Neural cell (in vitro differentiated cells): ENCODE measurements around the gene SYNGR2. TPM values are rescaled to one million over a fixed set of nuclear protein-coding genes. Genes with fewer than 3 reads are reported as not detected.

Experiments used
- H2AFZ ChIP-seq: fragments of 200-600, 300-800 bp; sonication (generic), shearing (Covaris generic); 2 replicates; pipeline ENCODE4 v1.6.0; 2014; ENCODE audit warnings: low read depth, mild to moderate bottlenecking, antibody characterized with exemption, low read length, moderate library complexity
- H3F3A ChIP-seq: fragments of 200-600 bp; shearing (Covaris generic); 2 replicates; pipeline ENCODE4 v1.6.1; 2016; ENCODE audit warnings: mild to moderate bottlenecking, moderate library complexity, mixed read lengths, antibody characterized with exemption, low read length; ENCODE audit not compliant: insufficient read depth, poor library complexity, severe bottlenecking
- H3K27ac ChIP-seq: fragments of 200-600, 300-800 bp; sonication (generic), shearing (Covaris generic); 2 replicates; pipeline ENCODE4 v1.5.1; 2014; ENCODE audit warnings: mild to moderate bottlenecking, low read length, moderate library complexity
- H3K27me3 ChIP-seq: fragments of 300-800, 200-600 bp; sonication (generic), shearing (Covaris generic); 2 replicates; pipeline ENCODE4 v1.6.0; 2014; ENCODE audit warnings: mild to moderate bottlenecking, low read depth, low read length, moderate library complexity; ENCODE audit not compliant: insufficient read depth
- H3K36me3 ChIP-seq: fragments of 300-800, 200-600 bp; sonication (generic), shearing (Covaris generic); 2 replicates; pipeline ENCODE4 v1.5.1; 2014; ENCODE audit warnings: mild to moderate bottlenecking, antibody characterized with exemption, low read length, moderate library complexity; ENCODE audit not compliant: insufficient read depth
- H3K4me2 ChIP-seq: fragments of 300-800, 200-600 bp; sonication (generic), shearing (Covaris generic); 2 replicates; pipeline ENCODE4 v1.6.0; 2014; ENCODE audit warnings: mild to moderate bottlenecking, low read length
- H3K4me3 ChIP-seq: fragments of 300-800, 200-600 bp; sonication (generic), shearing (Covaris generic); 2 replicates; pipeline ENCODE4 v1.5.1; 2014; ENCODE audit warnings: mild to moderate bottlenecking, low read length, moderate library complexity
- H3K79me2 ChIP-seq: fragments of 200-600 bp; shearing (Covaris generic); replicated peaks from 2 replicates; pipeline ENCODE4 v1.6.0; 2014; ENCODE audit warnings: mild to moderate bottlenecking, low read length, moderate library complexity; ENCODE audit not compliant: insufficient read depth
- H3K9ac ChIP-seq: fragments of 300-800, 200-600 bp; sonication (generic), shearing (Covaris generic); 2 replicates; pipeline ENCODE4 v1.6.1; 2016; ENCODE audit warnings: mild to moderate bottlenecking, low read length, mixed read lengths
- H3K9me2 ChIP-seq: fragments of 200-600 bp; shearing (Covaris generic); 2 replicates; pipeline ENCODE4 v1.6.1; 2016; ENCODE audit warnings: mild to moderate bottlenecking, low read length, mixed read lengths; ENCODE audit not compliant: insufficient read depth
- H3K9me3 ChIP-seq: fragments of 200-600, 300-800 bp; sonication (generic), shearing (Covaris generic); 2 replicates; pipeline ENCODE4 v1.6.1; 2016; ENCODE audit warnings: mild to moderate bottlenecking, mixed run types, low read length, moderate library complexity, mixed read lengths
- H4K20me1 ChIP-seq: fragments of 200-600 bp; shearing (Covaris generic); 2 replicates; pipeline ENCODE4 v1.6.1; 2016; ENCODE audit warnings: mild to moderate bottlenecking, mixed run types; ENCODE audit not compliant: insufficient read depth
- EP300 ChIP-seq: fragments of 450-650 bp; conservative IDR thresholded peaks from 2 replicates; pipeline ENCODE4 v1.6.1; 2014; ENCODE audit warnings: antibody characterized with exemption, mild to moderate bottlenecking, moderate library complexity; ENCODE audit not compliant: poor library complexity, severe bottlenecking
- EZH2 ChIP-seq: fragments of 200-600, 300-800 bp; shearing (Covaris generic), sonication (generic); IDR thresholded peaks from 2 replicates; pipeline ENCODE4 v1.6.1; 2014; ENCODE audit warnings: antibody characterized with exemption, low read length, borderline replicate concordance, mild to moderate bottlenecking; ENCODE audit not compliant: insufficient read depth, poor library complexity, severe bottlenecking
- MXI1 ChIP-seq: fragments of 450-650 bp; conservative IDR thresholded peaks from 2 replicates; pipeline ENCODE4 v1.6.1; 2014; ENCODE audit warnings: antibody characterized with exemption, mild to moderate bottlenecking; ENCODE audit not compliant: poor library complexity, severe bottlenecking
- POLR2AphosphoS5 ChIP-seq: IDR thresholded peaks from 2 replicates; pipeline ENCODE4 v1.6.1; 2012
- RAD21 ChIP-seq: fragments of 450-650 bp; conservative IDR thresholded peaks from 2 replicates; pipeline ENCODE4 v1.6.1; 2014; ENCODE audit warnings: antibody characterized with exemption, mild to moderate bottlenecking, moderate library complexity
- SMC3 ChIP-seq: fragments of 450-650 bp; conservative IDR thresholded peaks from 2 replicates; pipeline ENCODE4 v1.6.1; 2014; ENCODE audit warnings: antibody characterized with exemption, mild to moderate bottlenecking, moderate library complexity; ENCODE audit not compliant: poor library complexity
- TAF1 ChIP-seq: IDR thresholded peaks from 2 replicates; pipeline ENCODE4 v1.6.1; 2012; ENCODE audit warnings: low read depth
- polyA plus RNA-seq: library from polyadenylated mRNA; depleted of rRNA; stranded (reverse); fragments of >200 nt; gene quantifications from 2 replicates; pipeline ENCODE4 v1.2.3, GENCODE V29; 2014
- TF ChIP-seq, protein P1 (sequence below): IDR thresholded peaks from 2 replicates; pipeline ENCODE4 v1.6.1; 2012; ENCODE audit warnings: borderline replicate concordance
- TF ChIP-seq, protein P2 (sequence below): fragments of 450-650 bp; IDR thresholded peaks from 2 replicates; pipeline ENCODE4 v1.5.1; 2014; ENCODE audit warnings: antibody characterized with exemption, mild to moderate bottlenecking, moderate library complexity; ENCODE audit not compliant: poor library complexity, severe bottlenecking

The SYNGR2 gene
- polyA plus RNA-seq, 1 donor from 2014 or later = 3.9 TPM

DNA sequence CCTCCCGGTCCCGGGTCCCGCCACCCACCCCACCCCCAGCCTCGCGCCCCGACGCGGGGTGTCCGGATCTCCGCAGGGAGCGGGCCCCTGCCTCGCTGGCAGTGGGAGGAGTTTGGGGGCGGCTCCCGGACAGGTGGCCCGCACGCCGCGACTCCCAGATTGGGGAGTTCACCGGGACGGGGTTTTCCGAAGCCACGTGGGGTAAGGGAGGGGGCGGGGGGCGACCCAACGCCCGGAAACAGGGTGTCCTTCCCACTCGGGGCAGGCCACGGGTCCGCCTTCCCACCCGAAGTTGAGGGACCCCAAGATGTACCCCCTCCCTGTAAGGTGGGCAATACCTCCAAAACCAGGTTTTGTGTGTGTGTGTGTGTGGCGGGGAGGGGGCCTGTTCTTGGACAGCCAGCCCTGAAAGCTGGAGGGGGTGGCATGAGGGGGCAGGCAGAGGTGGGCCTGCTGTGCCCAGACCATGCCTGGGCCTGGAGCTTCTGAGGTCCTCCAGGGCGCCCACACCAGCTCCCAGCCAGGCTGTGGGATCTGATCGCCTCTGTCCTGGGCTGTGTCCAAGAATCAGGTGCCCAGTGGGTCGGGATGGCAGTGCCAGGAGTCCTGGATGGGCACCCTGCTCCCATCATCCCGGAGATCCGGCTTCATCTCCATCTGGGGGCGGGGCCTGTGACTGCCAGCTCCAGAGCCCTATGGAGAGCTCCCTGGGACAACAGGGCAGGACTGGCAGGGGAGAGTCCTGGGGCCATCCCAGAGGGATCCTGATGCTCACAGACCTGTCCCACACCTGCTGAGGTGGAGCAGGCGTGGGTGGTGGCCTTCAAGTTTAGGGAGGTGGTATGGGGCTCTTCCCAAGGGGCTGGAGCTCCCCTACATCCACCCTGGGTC is 767 bp downstream of the SYNGR2 start:
- Histone ChIP-seq H3K27me3 (no peaks in the 10 kb centered on the region), H3F3A (no peaks in the 10 kb centered on the region), H3K27ac (no peak overlapping the region), H4K20me1 (no peaks in the 10 kb centered on the region), H3K9me3 (no peaks in the 10 kb centered on the region), H3K9me2 (no peaks in the 10 kb centered on the region), H3K36me3 (no peaks in the 10 kb centered on the region), H3K9ac (peak overlapping the region; percentile 48), H3K79me2 (no peaks in the 10 kb centered on the region), H2AFZ (no peak overlapping the region), H3K4me3 (peak overlapping the region; percentile 67), H3K4me2 (no peak overlapping the region)
- TF ChIP-seq MXI1 = no peak
- TF ChIP-seq EP300 = no peak
- TF ChIP-seq, protein P1, sequence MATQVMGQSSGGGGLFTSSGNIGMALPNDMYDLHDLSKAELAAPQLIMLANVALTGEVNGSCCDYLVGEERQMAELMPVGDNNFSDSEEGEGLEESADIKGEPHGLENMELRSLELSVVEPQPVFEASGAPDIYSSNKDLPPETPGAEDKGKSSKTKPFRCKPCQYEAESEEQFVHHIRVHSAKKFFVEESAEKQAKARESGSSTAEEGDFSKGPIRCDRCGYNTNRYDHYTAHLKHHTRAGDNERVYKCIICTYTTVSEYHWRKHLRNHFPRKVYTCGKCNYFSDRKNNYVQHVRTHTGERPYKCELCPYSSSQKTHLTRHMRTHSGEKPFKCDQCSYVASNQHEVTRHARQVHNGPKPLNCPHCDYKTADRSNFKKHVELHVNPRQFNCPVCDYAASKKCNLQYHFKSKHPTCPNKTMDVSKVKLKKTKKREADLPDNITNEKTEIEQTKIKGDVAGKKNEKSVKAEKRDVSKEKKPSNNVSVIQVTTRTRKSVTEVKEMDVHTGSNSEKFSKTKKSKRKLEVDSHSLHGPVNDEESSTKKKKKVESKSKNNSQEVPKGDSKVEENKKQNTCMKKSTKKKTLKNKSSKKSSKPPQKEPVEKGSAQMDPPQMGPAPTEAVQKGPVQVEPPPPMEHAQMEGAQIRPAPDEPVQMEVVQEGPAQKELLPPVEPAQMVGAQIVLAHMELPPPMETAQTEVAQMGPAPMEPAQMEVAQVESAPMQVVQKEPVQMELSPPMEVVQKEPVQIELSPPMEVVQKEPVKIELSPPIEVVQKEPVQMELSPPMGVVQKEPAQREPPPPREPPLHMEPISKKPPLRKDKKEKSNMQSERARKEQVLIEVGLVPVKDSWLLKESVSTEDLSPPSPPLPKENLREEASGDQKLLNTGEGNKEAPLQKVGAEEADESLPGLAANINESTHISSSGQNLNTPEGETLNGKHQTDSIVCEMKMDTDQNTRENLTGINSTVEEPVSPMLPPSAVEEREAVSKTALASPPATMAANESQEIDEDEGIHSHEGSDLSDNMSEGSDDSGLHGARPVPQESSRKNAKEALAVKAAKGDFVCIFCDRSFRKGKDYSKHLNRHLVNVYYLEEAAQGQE = no peak
- no peak for TF ChIP-seq EZH2
- TF ChIP-seq, protein P2, sequence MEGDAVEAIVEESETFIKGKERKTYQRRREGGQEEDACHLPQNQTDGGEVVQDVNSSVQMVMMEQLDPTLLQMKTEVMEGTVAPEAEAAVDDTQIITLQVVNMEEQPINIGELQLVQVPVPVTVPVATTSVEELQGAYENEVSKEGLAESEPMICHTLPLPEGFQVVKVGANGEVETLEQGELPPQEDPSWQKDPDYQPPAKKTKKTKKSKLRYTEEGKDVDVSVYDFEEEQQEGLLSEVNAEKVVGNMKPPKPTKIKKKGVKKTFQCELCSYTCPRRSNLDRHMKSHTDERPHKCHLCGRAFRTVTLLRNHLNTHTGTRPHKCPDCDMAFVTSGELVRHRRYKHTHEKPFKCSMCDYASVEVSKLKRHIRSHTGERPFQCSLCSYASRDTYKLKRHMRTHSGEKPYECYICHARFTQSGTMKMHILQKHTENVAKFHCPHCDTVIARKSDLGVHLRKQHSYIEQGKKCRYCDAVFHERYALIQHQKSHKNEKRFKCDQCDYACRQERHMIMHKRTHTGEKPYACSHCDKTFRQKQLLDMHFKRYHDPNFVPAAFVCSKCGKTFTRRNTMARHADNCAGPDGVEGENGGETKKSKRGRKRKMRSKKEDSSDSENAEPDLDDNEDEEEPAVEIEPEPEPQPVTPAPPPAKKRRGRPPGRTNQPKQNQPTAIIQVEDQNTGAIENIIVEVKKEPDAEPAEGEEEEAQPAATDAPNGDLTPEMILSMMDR = no peak
- no peak for TF ChIP-seq SMC3
- TF ChIP-seq TAF1 = no peak
- no peak for TF ChIP-seq RAD21
- no peak for TF ChIP-seq POLR2AphosphoS5

DNA sequence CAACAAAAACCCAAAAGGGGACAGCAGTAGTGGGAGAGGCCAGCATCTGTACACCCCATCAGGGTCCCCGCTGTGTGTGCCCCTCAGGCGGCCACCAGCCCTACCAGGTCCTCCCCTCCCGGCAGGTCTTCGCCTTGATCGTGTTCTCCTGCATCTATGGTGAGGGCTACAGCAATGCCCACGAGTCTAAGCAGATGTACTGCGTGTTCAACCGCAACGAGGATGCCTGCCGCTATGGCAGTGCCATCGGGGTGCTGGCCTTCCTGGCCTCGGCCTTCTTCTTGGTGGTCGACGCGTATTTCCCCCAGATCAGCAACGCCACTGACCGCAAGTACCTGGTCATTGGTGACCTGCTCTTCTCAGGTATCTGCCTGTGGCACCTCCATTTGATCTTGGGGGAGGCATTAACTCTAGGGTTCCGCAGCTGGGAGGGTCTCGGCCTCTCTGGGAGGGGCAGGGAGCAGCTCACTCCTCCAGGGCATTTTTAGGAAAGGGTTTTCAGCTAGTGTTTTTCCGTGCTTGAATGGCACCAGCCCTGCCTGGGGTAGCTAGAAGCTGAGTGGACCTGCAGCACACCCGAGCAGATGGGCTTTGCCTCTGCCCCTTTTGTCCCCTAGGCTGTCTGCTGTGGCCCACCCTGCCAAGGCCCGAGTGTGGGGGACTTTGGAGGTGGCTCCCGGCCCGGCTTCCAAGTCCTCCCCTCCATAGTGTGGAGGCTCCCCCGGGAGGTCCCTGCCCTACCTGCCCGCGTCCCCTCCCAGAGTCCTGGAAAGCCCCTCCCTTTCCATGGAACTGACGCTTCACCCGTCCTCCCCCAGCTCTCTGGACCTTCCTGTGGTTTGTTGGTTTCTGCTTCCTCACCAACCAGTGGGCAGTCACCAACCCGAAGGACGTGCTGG is 2.6 kb downstream of the SYNGR2 start:
- H3K27ac ChIP-seq = no peak overlapping the region
- H3K9me2 ChIP-seq = no peaks in the 10 kb centered on the region
- no peak overlapping the region for H2AFZ ChIP-seq

More for the DNA sequence above, 2.6 kb downstream of the SYNGR2 start:
- Histone ChIP-seq H3K27me3 (no peaks in the 10 kb centered on the region), H3K9ac (no peak overlapping the region), H3K4me2 (no peak overlapping the region), H3F3A (no peaks in the 10 kb centered on the region), H4K20me1 (no peaks in the 10 kb centered on the region), H3K36me3 (no peaks in the 10 kb centered on the region), H3K4me3 (no peak overlapping the region), H3K79me2 (no peaks in the 10 kb centered on the region), H3K9me3 (no peaks in the 10 kb centered on the region)
- TF ChIP-seq, protein P1 = no peak
- no peak for TF ChIP-seq EZH2
